ENCODE data around the gene SLCO3A1.
"Not testable (repeated sequence)": the region's sequence is repeated elsewhere in the genome, so short reads cannot be mapped to it uniquely, and the experiment has no call there.

SLCO3A1 gene

DNA sequence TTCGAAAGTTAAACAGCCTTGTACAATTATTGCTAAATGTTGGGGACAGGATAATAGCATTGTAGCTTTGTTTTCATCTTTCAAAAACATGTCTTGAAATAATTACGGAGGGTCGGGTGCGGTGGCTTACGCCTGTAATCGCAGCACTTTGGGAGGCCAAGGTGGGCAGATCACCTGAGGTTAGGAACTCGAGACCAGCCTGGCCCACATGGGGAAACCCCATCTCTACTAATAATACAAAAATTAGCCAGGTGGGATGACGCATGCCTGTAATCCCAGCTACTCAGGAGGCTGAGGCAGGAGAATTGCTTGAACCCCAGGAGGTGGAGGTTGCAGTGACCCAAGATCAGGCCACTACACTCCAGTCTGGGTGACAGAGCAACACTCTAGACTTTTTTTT, 216.7 kb downstream of the SLCO3A1 start:
- not testable (repeated sequence) for DNase-seq (ENCODE audit: low read depth in 2 of 2)

DNA sequence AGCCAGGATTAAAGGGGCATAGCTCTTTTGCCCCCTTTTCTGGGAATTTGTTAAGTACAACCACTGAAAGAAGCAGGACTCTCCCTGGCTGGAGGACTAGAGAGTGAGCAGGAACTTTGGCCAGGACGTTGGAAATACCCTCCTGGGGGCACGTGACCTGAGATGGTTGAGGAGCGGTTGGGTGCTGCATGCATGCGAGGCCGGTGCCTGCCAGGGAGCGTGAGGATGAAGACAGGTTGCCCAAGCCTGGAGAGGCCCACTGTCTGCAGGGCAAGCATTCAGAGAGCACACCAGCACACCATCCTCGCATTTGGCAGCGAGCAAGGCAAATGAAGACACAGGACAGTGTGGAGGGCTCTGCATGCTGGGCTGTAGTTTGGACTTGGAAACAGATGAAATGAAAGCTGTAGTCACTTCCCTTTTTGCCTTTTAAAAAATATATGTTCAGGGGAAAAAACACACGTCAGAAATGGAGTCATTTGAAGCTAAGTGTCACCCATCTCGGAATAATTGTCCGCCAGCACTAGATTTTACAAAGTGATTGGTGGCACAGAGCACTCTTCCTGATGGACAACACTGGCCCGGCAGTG, 217.6 kb downstream of the SLCO3A1 start:
- no peak for DNase-seq (ENCODE audit: low read depth in 2 of 2)

DNA sequence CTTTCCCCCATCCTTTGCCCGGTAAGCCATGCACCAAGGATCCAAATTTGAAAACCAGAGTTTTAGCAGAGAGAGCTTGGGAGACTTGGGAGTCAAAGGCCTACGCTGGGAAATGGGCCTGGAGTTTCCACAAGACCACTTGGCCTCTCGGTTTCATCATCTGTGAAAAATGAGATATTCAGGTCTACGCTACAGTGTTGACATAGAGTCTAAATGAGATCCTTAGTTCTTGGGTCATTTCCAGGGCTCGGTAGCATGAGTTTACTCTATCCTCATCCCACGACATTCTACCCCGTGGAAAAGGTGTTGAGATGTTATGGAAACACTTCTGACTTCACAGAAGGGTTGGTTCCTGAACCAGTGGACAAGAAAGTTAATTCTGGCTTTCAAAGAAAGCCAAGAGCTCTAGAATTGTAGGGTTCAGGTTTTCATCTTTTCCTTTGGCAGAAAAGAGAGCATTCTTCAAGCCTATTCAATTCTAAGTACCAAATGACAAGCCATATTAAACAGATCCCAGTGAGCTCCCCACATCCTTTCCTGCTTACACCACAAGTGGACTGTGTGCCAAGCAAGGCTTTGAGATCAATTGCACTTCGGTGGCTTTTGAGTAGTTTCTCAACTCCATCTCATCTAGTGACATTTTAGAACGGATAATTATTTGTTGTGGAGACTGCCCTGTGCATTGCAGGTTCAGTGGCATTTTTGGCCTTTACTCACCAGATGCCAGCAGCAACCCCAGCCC, 219.7 kb downstream of the SLCO3A1 start:
- DNase-seq (ENCODE audit: low read depth in 2 of 2), result no peak

DNA sequence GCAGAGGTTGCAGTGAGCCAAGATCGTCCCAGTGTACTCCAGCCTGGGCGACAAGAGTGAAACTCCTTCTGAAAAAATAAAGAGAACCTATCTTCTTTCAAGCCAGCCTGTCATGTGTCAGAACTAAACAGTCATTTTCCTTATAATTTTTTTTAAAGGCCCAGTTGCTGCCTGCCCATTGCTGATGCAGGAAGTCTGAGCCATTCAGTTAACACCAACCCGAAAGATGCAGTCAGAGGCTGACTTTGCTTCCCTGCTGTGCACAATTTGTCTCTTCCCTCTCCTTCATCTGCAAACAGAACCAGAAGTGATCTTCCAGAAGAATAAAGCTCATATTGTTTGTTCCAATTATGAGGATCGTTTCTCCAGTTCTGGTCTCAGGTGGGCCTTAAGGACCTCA, 220.6 kb downstream of the SLCO3A1 start:
- DNase-seq (ENCODE audit: low read depth in 2 of 2), result no peak

DNA sequence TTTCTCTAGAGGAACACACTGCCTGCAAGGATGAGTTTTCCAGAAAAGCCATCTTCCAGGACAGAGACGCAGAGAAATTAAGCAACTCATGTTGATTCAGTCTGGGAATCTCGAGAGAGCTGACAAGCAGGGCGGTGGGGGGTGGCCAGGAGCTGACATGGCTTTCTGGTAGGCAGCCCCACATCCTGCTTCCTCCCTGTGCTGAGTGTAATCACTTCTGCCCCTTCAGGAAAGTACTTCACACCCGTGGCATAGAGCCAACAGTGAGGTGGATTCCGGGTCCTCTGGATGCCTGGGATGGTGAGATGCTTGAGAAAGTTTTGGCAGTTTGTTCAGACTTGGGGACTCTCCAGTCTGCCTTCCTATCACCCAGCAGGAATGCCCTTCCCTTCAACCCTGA, 221.1 kb downstream of the SLCO3A1 start:
- no peak for DNase-seq (ENCODE audit: low read depth in 2 of 2)

DNA sequence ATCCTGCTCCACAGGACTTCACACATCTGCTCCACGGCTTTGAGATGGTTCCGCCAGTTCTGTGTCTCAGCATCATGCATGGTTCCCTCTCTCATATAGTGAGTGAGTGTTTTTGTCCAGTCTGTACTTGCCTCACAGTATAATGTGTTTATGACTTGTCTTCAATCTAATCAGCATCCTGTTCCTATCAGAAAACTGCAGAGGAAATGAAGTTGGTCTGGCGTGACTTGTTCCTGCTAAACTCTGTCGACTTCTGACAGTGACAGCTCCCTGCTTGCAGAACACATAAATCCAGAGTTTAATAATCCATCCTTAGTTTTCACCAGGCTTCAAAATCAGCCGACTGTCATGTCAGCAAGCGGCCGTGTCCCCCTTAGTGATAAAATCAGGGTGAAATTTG, 222.3 kb downstream of the SLCO3A1 start:
- DNase-seq (ENCODE audit: low read depth in 2 of 2), result no peak

DNA sequence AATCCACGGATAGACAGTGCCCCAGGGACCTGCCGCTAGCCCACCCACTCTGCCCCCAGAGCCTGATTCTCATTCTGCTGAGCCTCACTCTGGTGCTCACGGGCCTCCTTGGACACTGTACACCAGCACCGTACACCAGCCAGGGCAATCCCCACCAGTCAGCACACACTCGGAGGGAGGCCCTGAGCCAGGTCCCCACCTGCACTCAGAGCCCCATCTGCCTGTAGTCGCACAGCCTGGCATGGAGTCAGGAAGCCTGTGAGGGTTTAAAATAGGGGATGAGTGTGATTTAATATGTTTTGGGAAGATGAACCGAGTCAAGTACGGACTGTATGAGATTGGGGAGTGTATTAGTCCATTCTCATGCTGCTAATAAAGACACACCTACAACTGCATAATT, 223.0 kb downstream of the SLCO3A1 start:
- DNase-seq (ENCODE audit: low read depth in 2 of 2), result no peak

DNA sequence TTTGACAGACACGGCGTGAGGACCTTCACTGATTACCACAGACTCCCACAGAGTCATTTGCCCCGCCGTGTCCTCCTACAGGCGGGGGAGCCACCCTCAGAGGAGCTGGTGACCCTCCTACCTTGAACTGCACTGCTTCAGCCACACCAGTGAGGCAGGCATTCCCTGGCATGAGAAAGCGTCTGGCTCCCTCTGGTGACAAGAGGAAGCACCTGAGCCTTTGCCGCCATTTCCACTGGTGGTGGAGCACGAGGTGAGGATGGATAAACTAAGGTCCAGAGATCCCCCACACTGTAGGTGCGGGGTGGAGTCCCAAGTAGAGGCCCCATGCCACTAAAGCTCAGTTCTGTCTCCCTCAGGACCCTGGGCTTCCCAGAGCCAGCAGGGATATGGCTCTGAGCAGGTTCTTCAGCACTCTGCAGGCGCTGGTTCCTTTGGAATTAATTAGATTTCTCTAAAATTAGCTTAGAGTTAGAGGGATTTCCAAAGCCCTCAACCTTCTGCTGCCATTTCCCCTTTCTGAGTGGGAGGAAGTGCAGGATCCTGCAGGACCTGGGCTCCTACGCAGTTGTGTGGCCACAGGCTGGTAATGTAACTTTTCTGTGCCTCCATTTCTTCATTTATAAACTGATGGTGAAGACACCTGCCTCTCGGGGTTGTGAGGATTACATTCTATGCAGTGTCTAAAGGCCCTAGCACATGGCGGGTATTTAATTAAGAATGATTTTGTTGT, 224.0 kb downstream of the SLCO3A1 start:
- DNase-seq (ENCODE audit: low read depth in 2 of 2), result peak in 1 of 2 donors; percentile 41

DNA sequence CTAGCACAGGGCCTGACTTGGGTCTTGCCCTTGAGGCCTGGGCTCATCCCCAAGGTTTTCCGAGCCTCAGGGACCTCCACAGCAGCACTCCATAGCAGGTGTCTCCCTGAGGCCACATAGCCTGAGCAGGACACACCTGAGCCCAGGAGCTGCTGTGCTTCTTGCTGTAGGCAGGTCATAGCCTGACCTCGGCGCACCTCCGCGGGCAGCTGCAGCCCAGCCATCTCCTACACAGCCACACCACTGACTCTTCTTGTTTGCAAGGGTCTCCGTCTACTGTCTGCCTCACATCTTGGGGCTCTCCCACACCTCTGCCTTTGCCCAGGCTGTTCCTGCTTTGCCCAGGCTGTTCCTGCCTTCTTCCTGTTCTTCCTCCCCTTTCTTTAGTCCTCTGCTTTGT, 224.8 kb downstream of the SLCO3A1 start:
- DNase-seq (ENCODE audit: low read depth in 2 of 2), result no peak

DNA sequence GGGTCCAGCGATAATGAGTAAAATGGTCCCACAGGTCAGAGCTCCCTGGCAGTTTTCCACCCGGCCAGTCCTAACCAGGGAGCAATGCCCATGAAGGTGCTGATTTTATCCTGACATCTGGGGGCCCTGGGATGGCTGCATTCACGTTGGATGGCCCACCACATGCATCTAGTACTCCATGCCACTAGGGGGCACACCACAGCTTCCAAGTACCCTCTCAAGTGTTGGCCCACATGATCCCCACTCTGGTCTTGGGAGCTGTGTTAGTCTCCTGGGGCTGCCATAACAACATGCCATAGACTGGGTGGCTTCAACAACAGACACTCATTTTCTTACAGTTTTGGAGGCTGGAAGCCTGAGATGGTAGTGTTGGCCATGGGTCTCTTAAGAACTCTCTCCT, 225.5 kb downstream of the SLCO3A1 start:
- no peak for DNase-seq (ENCODE audit: low read depth in 2 of 2)

DNA sequence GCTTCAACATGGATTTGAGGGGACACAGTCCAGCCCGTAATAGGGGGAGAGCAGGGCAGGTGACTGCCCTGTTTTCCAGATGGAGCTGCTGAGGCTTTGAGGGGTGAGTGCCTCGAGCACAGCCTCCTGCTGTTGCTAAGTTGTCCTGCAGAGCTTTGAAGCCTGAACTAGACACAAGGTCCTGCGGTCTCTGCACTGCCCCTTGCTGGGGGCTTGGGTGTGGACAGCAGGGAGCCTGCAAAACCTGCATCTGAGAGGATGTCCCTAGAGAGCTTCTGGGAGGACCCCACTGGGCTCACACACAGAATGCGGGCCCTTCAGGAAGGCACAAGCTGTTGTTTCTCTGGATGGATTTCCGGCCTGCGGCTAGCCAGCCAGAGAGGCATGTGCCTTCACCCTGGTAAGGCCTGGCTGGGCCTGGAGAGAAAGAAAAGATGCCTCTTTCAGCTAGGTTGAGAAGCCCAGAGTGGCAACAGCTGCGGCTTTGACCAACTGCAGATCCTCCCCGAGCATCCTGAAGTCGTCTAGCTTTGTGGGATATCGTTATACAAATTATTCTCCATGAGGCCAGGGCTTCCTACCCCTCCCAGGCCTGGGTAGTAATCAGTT, 226.2 kb downstream of the SLCO3A1 start:
- DNase-seq (ENCODE audit: low read depth in 2 of 2), result no peak

DNA sequence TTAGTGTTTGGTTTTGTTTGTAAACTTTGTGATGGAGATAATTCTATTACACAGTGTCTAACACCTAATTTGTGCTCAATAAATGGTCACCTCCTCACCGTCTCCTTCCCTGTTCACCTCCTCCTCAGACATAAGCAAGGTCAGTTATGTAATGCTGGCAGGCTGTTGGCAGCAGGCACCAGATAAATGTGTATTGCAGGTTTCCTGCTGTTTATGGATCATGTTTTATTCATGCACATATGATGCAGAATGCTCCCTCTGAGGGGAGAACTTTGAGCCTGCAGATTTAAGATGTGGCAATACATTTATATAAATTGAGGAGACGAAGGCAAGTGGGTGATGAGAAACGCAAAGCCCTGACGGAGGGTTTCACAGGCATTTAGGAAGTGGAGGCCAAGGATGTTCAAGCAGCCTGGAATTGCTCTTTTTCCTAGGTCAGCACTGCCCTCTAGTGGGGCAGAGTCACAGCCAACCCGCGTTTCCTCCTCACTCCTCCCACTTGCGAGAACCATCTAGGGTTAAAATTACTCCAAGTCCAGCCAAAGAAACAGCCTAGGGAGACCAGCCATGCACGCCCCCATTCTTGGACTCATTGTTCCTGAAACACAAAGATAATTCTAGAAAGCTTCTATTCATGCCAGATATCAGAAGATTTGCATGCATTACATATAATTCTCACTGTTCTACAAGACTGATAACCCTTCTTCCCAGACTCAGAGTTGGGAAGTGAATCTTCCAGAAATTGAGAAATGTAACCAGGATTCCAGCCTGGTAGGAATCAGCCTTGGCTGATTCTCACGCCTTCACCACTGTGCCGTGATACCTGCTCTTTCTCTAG, 228.7 kb downstream of the SLCO3A1 start:
- peak in 1 of 2 donors; percentile 13 for DNase-seq (ENCODE audit: low read depth in 2 of 2)

DNA sequence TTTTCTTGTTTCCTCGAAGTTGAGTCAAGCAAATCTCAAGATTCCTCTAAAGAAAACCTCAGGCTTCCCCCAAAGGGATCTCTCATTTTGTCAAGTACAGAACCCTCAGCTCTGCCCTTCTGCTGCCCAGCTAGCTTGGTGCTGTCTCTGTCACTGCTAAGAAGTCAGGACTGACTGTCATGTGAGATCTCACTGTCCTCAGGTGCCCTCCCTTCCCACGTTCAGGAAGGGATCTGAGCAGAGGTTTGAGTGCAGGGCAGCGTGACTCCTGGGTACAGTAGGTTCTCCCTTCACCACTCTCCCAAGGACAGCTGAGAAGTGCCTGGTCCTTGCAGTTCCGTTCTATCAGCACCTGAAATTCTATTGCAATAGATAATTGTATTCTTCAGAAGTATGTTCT, 229.7 kb downstream of the SLCO3A1 start:
- no peak for DNase-seq (ENCODE audit: low read depth in 2 of 2)

DNA sequence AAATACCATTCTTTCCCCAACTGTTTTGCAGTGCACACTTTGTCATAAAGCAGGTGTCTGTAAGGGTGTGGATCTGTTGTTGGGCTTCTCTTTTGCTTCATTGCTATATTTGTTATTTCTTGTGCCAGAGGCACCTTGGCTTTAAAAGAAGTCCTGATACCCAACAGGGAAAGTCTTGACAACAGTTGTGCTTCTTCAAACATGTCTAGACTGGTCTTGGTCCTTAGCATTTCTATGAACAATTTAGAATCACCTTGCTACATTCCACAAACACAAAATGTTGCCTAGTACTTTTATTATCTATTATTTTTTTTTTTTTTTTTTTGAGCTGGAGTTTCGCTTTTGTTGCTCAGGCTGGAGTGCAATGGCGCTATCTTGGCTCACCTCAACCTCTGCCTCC, 233.7 kb downstream of the SLCO3A1 start:
- DNase-seq (ENCODE audit: low read depth in 2 of 2), result no peak

DNA sequence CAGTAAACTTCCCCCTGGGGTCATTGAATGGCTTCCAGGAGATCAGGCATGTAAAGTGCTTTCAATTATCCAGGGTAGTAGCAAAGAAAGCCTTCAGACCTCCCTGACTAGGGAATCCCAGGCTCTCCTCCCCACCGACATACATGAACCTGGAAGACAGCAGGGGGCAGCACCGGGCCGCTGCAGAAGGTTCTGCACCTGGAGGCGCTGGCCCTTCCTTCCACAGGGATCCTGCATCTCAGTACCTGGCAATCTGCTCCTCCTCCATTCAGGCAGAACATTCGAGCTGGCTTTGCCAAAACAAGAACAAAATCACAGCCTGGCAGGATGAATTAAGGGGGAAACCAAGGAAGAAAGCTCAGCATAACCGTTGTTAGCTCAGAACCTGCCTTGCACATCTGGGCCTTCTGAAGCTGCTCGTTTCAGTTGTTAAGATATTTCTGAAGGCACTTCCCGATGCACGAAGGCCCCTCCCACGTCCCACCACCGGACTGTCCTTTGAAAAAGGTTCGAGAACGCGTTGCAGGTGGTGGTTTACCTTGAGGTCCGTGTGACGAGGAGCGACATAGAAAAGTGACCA, 237.7 kb downstream of the SLCO3A1 start:
- no peak for DNase-seq (ENCODE audit: low read depth in 2 of 2)

DNA sequence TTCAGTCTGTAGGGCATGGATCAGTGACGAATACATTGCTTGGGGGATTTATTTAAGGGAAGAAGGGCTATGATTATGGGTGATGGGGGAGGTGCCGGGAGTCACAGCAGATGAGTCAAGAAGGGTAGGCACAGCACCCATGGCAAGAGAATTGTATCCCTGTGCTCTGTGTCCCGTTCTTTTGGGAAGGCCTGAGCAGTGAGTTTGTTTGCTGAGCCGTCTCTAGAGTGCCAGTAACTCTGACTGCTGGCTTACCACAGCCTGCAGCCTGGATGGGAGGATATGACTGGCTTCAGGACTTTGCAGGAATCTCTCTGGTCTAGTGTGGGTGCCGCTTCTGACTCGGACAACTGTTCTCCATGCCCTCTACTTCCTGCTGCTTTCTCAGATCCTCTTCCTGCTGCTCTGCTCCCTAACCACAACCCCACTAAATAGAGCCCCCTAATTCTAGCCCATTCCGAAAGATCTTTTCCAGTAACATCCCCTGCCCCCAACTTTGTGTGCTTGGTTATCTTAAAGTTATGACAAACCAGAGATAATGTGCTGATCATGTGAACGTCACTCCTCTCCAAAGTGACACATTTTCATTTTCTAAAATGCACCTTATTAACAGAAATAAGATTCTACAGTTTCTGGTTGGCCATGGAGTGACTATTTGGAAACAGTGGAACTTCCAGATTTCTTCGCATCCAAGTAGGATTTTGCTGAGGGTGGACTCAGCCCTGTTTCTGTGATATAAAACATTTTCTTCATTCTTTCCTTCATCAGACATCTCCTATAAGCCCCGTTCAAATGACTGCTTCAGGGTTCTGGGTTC, 239.0 kb downstream of the SLCO3A1 start:
- no peak for DNase-seq (ENCODE audit: low read depth in 2 of 2)

DNA sequence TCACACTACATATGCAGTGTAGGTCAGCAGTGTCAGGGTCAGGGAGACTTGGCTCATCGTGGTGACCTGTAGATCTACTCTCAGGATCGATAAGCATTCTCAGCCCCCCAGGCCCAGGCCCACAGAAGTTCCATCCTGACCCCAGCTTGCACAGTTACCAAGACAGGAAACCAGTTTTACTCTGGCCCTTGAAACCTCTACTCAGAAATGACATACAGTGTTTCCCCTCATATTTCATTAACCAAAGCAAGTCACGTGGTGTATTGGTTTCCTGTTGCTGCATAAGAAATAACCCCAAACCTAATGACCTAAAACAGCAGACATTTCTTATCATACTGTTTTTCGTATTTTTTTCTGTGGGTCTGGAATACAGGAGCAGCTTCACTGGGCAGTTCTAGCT, 242.2 kb downstream of the SLCO3A1 start:
- DNase-seq (ENCODE audit: low read depth in 2 of 2), result no peak

DNA sequence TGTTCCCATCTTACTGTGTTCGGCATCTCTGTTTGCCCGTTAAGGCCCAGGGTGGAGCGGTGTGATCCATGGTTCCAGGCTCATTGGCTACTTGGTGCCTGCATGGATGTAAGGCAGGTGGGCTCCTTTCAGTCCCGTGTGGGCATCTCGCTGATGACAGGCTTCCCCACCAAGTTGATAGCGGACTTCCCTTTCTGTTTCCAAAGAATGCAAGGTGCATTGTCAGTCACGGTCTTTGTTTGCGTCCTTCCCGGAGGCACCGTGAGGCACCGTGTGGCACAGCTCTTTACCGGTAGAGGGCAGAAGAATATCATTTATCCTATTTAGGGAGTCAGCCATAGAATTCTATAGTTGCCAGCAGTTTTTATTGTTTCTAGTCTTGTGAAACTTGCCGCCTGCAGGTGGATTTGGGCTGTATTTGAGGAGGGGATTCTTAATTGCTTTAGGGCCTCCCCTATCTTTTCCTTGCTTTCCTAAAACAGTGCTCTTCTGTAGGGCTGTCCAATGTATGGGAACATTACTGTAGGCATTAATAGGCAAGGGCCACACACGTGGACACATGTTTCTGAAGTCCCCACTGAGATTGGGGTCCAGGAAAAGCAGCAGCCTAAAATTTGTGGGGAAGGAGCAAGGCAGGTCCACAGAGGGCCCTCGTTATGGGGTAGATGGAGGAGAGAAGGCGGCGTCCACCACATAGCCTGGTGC, 244.1 kb downstream of the SLCO3A1 start:
- peak in 1 of 2 donors; percentile 8 for DNase-seq (ENCODE audit: low read depth in 2 of 2)

DNA sequence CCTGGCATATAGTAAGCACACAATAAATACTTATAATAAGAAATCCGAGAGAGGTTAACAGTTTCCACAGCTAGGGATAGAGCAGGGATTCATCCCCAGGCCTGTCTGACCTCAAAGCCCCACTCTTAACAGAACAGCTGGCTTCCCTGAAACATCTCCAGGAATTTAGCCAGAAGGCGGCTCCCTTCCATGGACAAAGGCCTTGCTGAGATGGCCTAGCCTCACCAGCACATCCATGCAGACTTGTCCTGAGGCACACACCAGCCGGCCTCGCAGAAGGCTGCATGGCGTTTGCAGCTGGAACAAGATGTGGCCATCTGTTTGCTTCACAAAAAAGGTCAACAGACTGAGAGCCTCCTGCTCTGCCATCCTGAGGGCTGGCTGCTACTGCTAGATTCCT, 245.4 kb downstream of the SLCO3A1 start:
- DNase-seq (ENCODE audit: low read depth in 2 of 2), result no peak

DNA sequence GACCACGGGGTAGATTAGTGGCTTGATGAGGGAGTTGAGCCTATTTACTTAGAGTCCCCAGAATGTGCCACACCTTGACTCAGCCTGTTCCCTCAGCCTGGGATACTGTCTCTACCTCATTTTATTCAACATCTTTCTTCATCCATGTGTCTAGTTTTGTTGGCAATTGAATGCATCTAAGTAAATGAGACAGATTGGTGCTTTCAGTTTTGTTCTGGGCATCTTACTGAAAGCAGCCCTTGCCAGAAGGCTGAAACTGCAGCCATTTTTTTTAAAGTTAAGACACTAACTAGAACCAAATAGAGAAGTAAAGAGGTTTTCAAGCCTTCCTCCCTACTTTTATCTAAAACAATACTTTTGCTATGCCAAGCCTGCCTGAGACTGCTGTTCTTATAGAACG, 246.8 kb downstream of the SLCO3A1 start:
- no peak for DNase-seq (ENCODE audit: low read depth in 2 of 2)
